Omental fat pad (tissue), 4 donors: ENCODE data around the gene CACNA2D1. TPM values are rescaled to one million over a fixed set of nuclear protein-coding genes. Genes with fewer than 3 reads are reported as not detected.

Source experiments
- ATAC-seq: fragments of 150-250 bp; one replicate; pipeline ENCODE4 v1.9.1; 2016; ENCODE audit warnings: mild to moderate bottlenecking, moderate library complexity; ENCODE audit not compliant: low FRiP score
- DNase-seq: peaks from one replicate; pipeline ENCODE4 v3.0.0-alpha.2; 2019; ENCODE audit warnings: low spot score
- total RNA-seq, 4 donors: library from RNA; depleted of rRNA; stranded (reverse); fragments of >200 nt; gene quantifications; one replicate each; pipeline ENCODE4 v1.1.0, GENCODE V29; 2016
- TF ChIP-seq, protein P1 (sequence below), 3 donors: fragments of 450-650 bp; IDR thresholded peaks; one replicate each; pipeline ENCODE4 v1.5.1; 2016 to 2017; ENCODE audit warnings: antibody characterized with exemption in 3 of 3, mild to moderate bottlenecking in 3 of 3, moderate library complexity in 2 of 3

CACNA2D1 gene
- total RNA-seq, 4 donors from 2014 or later, result 20.5 to 39.8 (median 29.3) TPM

DNA sequence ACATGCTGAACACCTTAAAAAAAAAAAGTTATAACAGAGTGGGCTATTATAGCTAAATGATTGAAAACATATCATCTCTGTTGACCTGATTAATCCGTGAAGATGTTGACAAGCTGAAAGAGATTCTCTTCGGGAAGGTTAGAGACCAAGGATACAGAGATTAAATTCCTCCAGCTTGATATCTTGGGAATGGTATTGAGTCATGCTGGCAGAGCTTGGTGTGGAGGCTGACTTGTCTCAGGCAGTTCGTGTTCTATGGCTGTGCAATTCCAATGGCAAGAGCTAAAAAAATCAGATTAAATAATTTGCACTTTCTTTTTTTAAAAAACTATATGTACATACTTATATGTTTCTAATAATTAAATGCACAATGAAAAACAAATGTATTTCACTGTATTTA lies 24.9 kb upstream of the CACNA2D1 start:
- no peak for ATAC-seq
- no peak for DNase-seq
- TF ChIP-seq, protein P1, sequence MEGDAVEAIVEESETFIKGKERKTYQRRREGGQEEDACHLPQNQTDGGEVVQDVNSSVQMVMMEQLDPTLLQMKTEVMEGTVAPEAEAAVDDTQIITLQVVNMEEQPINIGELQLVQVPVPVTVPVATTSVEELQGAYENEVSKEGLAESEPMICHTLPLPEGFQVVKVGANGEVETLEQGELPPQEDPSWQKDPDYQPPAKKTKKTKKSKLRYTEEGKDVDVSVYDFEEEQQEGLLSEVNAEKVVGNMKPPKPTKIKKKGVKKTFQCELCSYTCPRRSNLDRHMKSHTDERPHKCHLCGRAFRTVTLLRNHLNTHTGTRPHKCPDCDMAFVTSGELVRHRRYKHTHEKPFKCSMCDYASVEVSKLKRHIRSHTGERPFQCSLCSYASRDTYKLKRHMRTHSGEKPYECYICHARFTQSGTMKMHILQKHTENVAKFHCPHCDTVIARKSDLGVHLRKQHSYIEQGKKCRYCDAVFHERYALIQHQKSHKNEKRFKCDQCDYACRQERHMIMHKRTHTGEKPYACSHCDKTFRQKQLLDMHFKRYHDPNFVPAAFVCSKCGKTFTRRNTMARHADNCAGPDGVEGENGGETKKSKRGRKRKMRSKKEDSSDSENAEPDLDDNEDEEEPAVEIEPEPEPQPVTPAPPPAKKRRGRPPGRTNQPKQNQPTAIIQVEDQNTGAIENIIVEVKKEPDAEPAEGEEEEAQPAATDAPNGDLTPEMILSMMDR (IDR thresholded peaks at IDR 0.05), result no peak

DNA sequence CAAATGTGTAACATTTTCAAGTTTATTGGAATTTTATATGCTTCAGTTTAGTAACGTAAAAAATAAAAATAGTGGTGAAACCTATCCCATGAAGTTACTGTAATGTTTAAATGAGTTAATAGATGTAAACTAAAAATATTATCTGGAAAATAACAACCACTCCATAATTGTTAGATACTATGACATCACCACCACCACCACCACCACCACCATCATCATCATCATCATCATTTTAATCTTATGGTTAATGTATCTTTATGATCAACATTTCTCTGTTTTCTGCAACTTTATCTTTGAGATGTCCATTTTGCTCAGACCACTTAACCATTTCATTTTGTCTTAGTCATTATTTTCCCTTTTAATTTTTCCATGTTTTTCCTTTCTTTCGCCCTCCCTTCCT lies 23.4 kb upstream of the CACNA2D1 start:
- no peak for DNase-seq
- no peak for ATAC-seq
- TF ChIP-seq, protein P1 (IDR thresholded peaks at IDR 0.05), result no peak

DNA sequence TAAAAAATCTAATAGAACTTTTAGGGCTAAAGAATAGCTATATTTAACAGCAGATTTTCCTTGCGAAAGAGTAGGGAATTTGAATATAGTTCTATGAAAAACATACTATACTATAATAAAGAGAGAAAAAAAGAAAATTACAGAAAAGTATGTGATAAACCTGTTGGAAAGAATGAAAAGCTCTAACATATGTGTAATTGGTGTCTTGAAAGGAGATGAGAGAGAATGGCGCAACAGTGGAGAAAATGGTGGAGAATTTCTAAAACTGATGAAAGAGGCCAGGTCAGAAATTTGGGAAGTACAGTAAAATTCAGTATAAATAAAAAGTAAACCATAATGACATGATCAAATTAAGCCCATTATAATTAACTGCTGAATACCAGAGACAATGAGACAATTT lies 20.8 kb upstream of the CACNA2D1 start:
- DNase-seq, result no peak
- TF ChIP-seq, protein P1 (IDR thresholded peaks at IDR 0.05), result no peak
- ATAC-seq, result no peak

DNA sequence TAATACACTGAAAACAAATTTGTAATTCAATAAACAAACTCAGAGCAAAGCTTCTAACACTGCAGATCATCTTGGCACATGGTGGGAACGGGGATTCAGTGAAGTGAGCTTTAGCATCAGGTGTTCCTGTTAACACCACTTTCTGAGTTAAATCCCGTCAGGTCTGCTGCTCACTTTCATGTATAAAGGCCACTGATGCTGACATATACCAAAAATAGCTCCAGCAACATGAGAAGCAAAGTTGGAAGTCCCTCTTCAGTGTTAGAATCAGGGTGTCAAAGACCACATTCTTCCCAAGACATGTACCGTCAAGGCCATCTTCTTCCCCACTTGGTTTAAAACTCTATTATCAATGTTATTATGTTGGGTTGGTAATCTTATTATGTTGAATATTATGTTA lies 11.7 kb upstream of the CACNA2D1 start:
- DNase-seq (no peak), ATAC-seq (no peak)
- TF ChIP-seq, protein P1 (IDR thresholded peaks at IDR 0.05), result no peak

DNA sequence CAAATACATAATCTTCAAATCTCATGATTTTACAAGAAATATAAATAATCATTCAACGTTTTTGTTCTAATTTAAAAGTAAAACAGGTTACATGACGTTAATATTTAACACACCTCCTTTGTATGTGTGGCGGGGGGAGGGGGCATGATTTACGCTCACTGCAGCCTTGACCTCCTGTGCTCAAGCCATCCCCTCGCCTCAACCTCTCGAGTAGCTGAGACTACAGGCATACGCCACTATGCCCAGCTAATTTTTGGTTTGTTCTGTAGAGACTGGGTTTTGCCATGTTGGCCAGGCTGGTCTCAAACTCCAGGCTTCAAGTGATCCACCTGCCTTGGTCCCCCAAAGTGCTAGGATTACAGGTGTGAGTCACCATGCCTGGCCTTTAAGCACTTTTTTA lies 7.2 kb upstream of the CACNA2D1 start:
- TF ChIP-seq, protein P1 (IDR thresholded peaks at IDR 0.05), result no peak
- no peak for DNase-seq
- ATAC-seq, result no peak

DNA sequence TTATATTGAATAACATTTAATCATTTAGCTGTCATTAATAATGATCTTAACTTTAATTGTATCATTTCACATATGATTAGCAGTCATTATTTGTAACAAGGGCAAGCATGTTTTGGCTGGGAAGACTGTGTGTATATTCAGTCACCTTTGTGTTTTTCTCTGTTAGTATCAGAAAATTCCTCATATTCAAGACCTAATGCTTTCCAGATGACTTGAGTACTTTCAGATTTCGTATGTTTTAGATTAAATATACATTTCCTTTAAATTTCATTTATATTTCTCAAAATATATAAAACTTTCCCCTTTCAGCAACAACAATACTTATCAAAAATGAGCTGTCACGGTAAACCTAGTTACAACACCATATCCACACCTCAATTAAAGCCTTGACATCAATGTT lies 6.3 kb upstream of the CACNA2D1 start:
- DNase-seq, result no peak
- TF ChIP-seq, protein P1 (IDR thresholded peaks at IDR 0.05), result no peak
- no peak for ATAC-seq

DNA sequence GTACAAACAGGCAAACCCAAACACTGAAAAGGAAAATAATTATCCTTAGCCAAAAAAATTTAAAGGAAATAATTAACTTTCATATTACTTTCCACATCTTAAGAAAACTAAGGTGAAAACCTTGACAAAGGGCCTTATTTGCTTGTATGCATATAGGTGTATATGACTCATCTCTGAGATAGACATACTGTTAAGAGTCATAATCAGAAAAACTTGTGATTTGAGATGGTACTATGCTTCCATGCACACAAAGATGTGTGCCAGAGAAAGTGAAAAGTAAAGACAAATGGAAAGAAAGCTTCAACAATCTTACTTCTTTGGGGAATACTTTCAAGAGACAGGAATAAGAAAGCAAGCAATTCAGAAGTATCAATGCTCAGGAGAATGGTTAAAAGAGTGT lies 3.3 kb upstream of the CACNA2D1 start:
- TF ChIP-seq, protein P1 (IDR thresholded peaks at IDR 0.05), result no peak
- no peak for DNase-seq
- no peak for ATAC-seq
